GM18502 (cell line): ENCODE results near the gene MEGF10.

ENCODE experiments used
- ATAC-seq: cut with Tn5 transposase; IDR thresholded peaks from one replicate; pipeline ENCODE4 v1.9.1; 2021; ENCODE audit warnings: mild to moderate bottlenecking; ENCODE audit not compliant: unreplicated experiment, poor library complexity

Gene MEGF10

DNA sequence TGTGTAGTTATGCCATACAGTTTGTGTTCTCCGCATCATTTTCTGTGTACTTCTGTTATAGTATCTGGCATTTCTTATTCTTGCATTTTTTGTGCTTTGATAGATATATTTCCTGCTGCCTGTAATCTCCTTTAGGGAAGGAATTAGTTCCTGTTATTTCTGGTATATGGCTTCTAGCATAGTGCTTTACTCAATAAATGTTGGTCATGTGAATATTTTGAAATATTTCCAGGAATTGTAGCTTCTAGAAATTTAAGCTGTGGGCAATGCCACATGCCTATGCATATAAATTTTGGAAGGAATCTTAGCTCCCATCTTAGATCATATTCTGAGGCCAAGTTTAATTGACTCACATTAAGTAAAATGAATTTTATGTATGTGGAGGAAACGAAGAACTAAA is 215.3 kb downstream of the MEGF10 start:
- ATAC-seq: no peak

DNA sequence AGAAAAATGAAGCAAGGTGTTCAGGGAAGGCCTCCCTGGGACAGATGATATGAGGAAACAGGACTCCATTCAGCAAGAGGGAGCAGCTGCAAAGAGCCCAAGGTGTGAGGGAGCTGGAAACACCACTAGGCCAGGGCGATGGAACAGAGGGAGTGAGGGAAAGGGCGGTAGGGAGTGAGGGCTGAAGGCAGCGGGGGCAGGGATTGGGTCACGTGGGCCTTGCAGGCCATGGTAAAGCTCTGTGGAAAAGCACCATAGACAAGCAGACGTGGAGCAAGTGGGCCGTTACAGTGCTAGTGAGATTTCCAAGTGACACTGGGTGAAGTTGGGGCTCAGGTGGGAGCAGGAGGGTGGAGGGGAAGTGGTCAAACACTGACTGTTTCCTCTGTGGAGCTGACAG is 216.0 kb downstream of the MEGF10 start:
- no peak for ATAC-seq

DNA sequence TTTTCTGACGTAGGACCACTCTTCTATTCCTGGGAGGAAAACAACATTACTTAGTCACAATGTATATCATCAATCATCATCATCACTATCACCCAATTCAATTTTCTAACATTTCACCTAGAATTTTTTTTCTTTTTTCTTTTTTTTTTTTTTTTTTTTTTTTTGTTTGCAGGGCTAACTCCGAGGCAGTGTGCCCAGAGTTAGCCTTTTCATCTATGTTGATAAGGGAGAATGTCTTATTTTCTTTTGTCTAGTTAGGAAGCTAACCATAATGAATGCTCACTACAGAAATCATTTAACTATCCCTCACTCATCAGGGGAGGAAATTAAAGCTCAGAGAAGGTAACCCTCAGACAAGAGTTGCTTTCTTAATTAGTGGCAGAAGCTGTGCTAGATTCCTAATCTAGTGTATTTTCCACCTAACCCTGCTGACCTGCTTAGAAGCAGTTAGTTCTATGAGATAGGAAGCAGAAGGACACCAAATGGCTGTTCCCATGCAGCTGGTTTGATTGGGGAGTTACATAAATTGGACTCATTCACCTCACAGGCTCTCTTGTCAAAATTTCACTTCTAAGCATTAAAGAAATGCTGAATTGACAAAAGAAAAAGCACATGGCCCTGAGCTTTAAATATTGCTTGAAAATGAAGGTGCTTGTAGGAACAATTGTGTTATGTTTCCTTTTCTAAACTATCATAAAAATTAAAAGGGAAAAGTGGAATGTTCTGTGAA is 218.2 kb downstream of the MEGF10 start:
- ATAC-seq: no peak
